ENCODE results near the gene SMIM15. TPM values are rescaled to one million over a fixed set of nuclear protein-coding genes. Genes with fewer than 3 reads are reported as not detected.

Gene SMIM15
- total RNA-seq, 1 experiment from 2014 or later: 141 TPM

- no peak for DNase-seq (ENCODE audit: low read depth)
Measured at GRCh38 chr5:61160497-61160896, 1.8 kb downstream of the SMIM15 start.

GRCh38 chr5:61159836-61160235, 2.4 kb downstream of the SMIM15 start:
- DNase-seq (ENCODE audit: low read depth): no peak

GRCh38 chr5:61159070-61159469, 3.2 kb downstream of the SMIM15 start:
- DNase-seq (ENCODE audit: low read depth): no peak

GRCh38 chr5:61151893-61152292, 10.4 kb downstream of the SMIM15 start:
- DNase-seq (ENCODE audit: low read depth): no peak

- no peak for DNase-seq (ENCODE audit: low read depth)
Measured at GRCh38 chr5:61148515-61148914, 13.8 kb downstream of the SMIM15 start.

- DNase-seq (ENCODE audit: low read depth): no peak
Measured at GRCh38 chr5:61142811-61143210, 19.5 kb downstream of the SMIM15 start.

GRCh38 chr5:61142391-61142790, 19.9 kb downstream of the SMIM15 start:
- DNase-seq (ENCODE audit: low read depth): no peak

GRCh38 chr5:61141801-61142200, 20.5 kb downstream of the SMIM15 start:
- no peak for DNase-seq (ENCODE audit: low read depth)

- no peak for DNase-seq (ENCODE audit: low read depth)
Measured at GRCh38 chr5:61139931-61140330, 22.3 kb downstream of the SMIM15 start.

- DNase-seq (ENCODE audit: low read depth): peak; percentile 21
Measured at GRCh38 chr5:61139094-61139873, 23.0 kb downstream of the SMIM15 start.

- DNase-seq (ENCODE audit: low read depth): no peak
Measured at GRCh38 chr5:61137835-61138234, 24.4 kb downstream of the SMIM15 start.

- DNase-seq (ENCODE audit: low read depth): peak; percentile 23
Measured at GRCh38 chr5:61132559-61132958, 29.7 kb downstream of the SMIM15 start.

- DNase-seq (ENCODE audit: low read depth): no peak
Measured at GRCh38 chr5:61130289-61130688, 32.0 kb downstream of the SMIM15 start.

- DNase-seq (ENCODE audit: low read depth): no peak
Measured at GRCh38 chr5:61123145-61123544, 39.1 kb downstream of the SMIM15 start.

- DNase-seq (ENCODE audit: low read depth): no peak
Measured at GRCh38 chr5:61120534-61120933, 41.7 kb downstream of the SMIM15 start.

- DNase-seq (ENCODE audit: low read depth): no peak
Measured at GRCh38 chr5:61119066-61119465, 43.2 kb downstream of the SMIM15 start.

GRCh38 chr5:61115968-61116367, 46.3 kb downstream of the SMIM15 start:
- no peak for DNase-seq (ENCODE audit: low read depth)

- DNase-seq (ENCODE audit: low read depth): no peak
Measured at GRCh38 chr5:61114441-61114840, 47.8 kb downstream of the SMIM15 start.

Other genes with a start within 250 kb of the SMIM15 start
- gene ERCC8, start 217.4 kb downstream of the SMIM15 start, total RNA-seq (2014; rRNA removed; shearing (Covaris generic)): 9.2 and 12.0 TPM in 2 replicates
- gene NDUFAF2, start 217.3 kb downstream of the SMIM15 start, total RNA-seq (2014; rRNA removed; shearing (Covaris generic)): 45.8 and 51.9 TPM in 2 replicates
- 5.2 and 6.8 TPM in 2 replicates for gene ZSWIM6, start 169.8 kb upstream of the SMIM15 start, total RNA-seq (2014; rRNA removed; shearing (Covaris generic))

All from HT1080 (cell line).